Heart right ventricle (tissue), 16 donors: ENCODE results near the gene SPACA6. TPM values are rescaled to one million over a fixed set of nuclear protein-coding genes. Genes with fewer than 3 reads are reported as not detected.

Source experiments
- ATAC-seq, 8 donors: fragments of 200-7000 bp; cut with Tn5 transposase; one replicate each; pipeline ENCODE4 v1.9.1; 2020; ENCODE audit warnings: mild to moderate bottlenecking in 8 of 8, moderate library complexity in 8 of 8, moderate number of reproducible peaks in 1 of 8
- DNase-seq, 2 donors: peaks; one replicate each; pipeline ENCODE4 v3.0.0-alpha.2; 2020
- H3K27ac ChIP-seq, 10 donors: fragments of 200-600 bp; sonication (generic) in 2 of 10; one replicate each; pipeline versions ENCODE4 v1.5.0 to v1.8.0; 2020 to 2022; ENCODE audit warnings: mild to moderate bottlenecking in 3 of 10
- H3K27me3 ChIP-seq, 7 donors: fragments of 200-600 bp; one replicate each; pipeline ENCODE4 v1.8.0; 2021 to 2022; ENCODE audit warnings: mild to moderate bottlenecking in 2 of 7
- H3K36me3 ChIP-seq, 9 donors: fragments of 200-600 bp; sonication (generic) in 1 of 9; one replicate each; pipeline versions ENCODE4 v1.5.0 to v1.8.0; 2020 to 2022; ENCODE audit warnings: mild to moderate bottlenecking in 2 of 9
- H3K4me1 ChIP-seq, 9 donors: fragments of 200-600 bp; sonication (generic) in 1 of 9; one replicate each; pipeline versions ENCODE4 v1.5.0 to v1.8.0; 2020 to 2022; ENCODE audit warnings: mild to moderate bottlenecking in 4 of 9
- H3K4me3 ChIP-seq, 10 donors: fragments of 200-600 bp; sonication (generic) in 2 of 10; one replicate each; pipeline versions ENCODE4 v1.5.0 to v1.8.0; 2020 to 2022; ENCODE audit warnings: mild to moderate bottlenecking in 7 of 10, moderate library complexity in 2 of 10
- H3K9me3 ChIP-seq, 11 donors: fragments of 200-600 bp in 10 of 11; sonication (generic) in 2 of 11; one replicate each; pipeline versions ENCODE4 v1.5.0 to v1.8.0; 2013 to 2022; ENCODE audit warnings: mild to moderate bottlenecking in 2 of 11, control low read depth in 1 of 11, moderate library complexity in 1 of 11
- WGBS, 2 donors: extraction: QIAGEN DNeasy Blood & Tissue Kit; methylation state at CpG; one replicate each; pipeline ENCODE4 v1.1.7; 2013; ENCODE audit warnings: inconsistent platforms in 1 of 2; 5-methylcytosine and 5-hydroxymethylcytosine counted together
- intact Hi-C, 10 donors: fragments of 100-400 bp; cut with DNase I; formaldehyde crosslinking; loops; one replicate each; pipeline versions ENCODE4 v1.11.1 to v1.14.2; 2022
- microRNA-seq, 2 donors: library from miRNA; unstranded; fragments of <30 nt; microRNA quantifications; one replicate each; pipeline ENCODE4 v1.2.0, GENCODE V29; 2021
- polyA plus RNA-seq, 2 donors: library from polyadenylated mRNA; stranded (reverse); fragments of 200-250 nt; gene quantifications; one replicate each; pipeline ENCODE4 v1.2.3, GENCODE V29; 2013
- total RNA-seq, 10 donors: library from RNA; stranded (reverse); fragmentation: NEBNext Ultra II Directional in 3 of 10; extraction: Animal tissue kit (Norgen Biotek cat#: 25700) in 3 of 10; gene quantifications; one replicate each; pipeline versions ENCODE4 v1.2.1 to v1.2.4, GENCODE V29; 2021 to 2023
- TF ChIP-seq, protein P1 (sequence below), 9 donors: fragments of 200-600 bp; sonication (generic) in 2 of 9; IDR thresholded peaks; one replicate each; pipeline versions ENCODE4 v1.5.0 to v1.8.0; 2021 to 2022; ENCODE audit warnings: antibody characterized with exemption in 9 of 9, mild to moderate bottlenecking in 5 of 9, moderate library complexity in 1 of 9
- donor health status: Arrhythmogenic right ventricular cardiomyopathy.
- donor health status: ischemic (EF 13 %, LVEDD 7.1; RV severe dilation, severe dysfunction).
- donor health status: healthy with polysubstance abuse.
- donor health status: DM: no; HTN: yes; CAD: no.
- donor health status: DM: no; HTN: no; CAD: no.
- donor health status: ischemic (EF 25% LVEDD 6.9; RV normal size, moderate dysfunction).
- donor health status: ischemic (EF 25% LVEDD 5.7; RV mildly dilated, moderate dysfunction).
- donor health status: healthy.
- donor health status: DM: yes; HTN: yes; CAD: no.
- donor health status: Ischemic cardiomyopathy.
- donor health status: ischemic (EF 35%, LVEDD 5.7; RV mildly dilated, moderate dysfunction).
- donor health status: nonischemic (EF 11% LVEDD 7.7; RV severe dilation, severe dysfunction).
- donor health status: DM: yes; HTN: yes; CAD: no.
- donor health status: PGD.
- donor health status: ischemic (EF 29% LVEDD 5.4; RV normal size, mild dysfunction).
- donor health status: nonischemic (EF 23%, LVEDD 6.1; RV moderate dilation, normal function).

The SPACA6 gene
- total and polyA plus RNA-seq, 12 donors = 6.4 to 45.1 (median 10.1) TPM

DNA sequence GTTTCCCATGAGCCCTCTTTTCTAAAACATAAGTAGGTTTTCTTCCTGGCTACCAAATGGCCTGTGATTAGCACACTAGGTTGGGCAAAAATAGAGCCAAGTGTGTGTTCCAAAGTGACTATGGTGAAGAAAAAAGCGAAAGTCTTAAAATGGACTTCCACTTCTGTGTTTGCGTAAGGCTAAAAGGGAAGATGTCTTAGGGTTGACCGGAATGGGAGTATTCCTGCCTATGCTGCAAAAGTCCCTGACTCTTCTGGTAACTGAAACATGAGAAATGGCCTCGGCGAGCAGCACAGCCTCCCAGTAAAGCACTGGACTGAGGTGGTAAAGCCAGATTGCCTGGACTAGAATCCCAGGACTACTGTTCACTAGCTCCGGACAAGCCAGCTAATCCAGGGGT lies 61.0 kb downstream of the SPACA6 start:
- TF ChIP-seq, protein P1, sequence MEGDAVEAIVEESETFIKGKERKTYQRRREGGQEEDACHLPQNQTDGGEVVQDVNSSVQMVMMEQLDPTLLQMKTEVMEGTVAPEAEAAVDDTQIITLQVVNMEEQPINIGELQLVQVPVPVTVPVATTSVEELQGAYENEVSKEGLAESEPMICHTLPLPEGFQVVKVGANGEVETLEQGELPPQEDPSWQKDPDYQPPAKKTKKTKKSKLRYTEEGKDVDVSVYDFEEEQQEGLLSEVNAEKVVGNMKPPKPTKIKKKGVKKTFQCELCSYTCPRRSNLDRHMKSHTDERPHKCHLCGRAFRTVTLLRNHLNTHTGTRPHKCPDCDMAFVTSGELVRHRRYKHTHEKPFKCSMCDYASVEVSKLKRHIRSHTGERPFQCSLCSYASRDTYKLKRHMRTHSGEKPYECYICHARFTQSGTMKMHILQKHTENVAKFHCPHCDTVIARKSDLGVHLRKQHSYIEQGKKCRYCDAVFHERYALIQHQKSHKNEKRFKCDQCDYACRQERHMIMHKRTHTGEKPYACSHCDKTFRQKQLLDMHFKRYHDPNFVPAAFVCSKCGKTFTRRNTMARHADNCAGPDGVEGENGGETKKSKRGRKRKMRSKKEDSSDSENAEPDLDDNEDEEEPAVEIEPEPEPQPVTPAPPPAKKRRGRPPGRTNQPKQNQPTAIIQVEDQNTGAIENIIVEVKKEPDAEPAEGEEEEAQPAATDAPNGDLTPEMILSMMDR (IDR thresholded peaks at IDR 0.05) = no peak
- intact Hi-C loops = no loop called here
- Histone ChIP-seq H3K4me3 (no peak overlapping the region), H3K27ac (peak overlapping the region in 5 of 10 donors; percentile 16 to 90 (median 60)), H3K36me3 (no peaks in the 10 kb centered on the region), H3K4me1 (peaks cover 0 to 39% (median 0%) of the 10 kb centered on the region in 9 donors), H3K9me3 (no peaks in the 10 kb centered on the region), H3K27me3 (peaks cover 0 to 6% (median 0%) of the 10 kb centered on the region in 7 donors)
- 86% methylated on average over 6 of the region's 6 CpGs for WGBS, 2 donors
- ATAC-seq (peak in 6 of 8 donors; percentile 38 to 74 (median 54)), DNase-seq (no peak)

DNA sequence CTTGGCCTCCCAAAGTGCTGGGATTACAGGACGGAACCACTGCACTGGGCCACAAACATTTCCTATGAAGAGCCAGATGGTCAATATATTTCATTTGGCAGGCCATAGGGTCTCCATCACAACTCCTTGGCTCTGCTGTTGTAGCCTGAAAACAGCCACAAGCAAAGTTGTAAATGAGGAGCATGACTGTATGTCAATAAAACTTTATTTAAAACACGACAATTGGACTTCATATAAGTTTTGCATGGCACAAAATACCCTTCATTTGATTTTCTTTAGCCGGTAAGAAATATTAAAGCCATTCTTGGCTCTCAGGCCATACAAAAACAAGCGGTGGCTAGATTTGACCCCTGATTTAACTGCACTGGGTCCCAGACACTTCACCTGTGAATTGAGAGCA lies 61.6 kb downstream of the SPACA6 start:
- 80 to 82% methylated on average over 4 of the region's 4 CpGs for WGBS, 2 donors
- ATAC-seq = no peak
- peaks cover 0 to 36% (median 0%) of the 10 kb centered on the region in 9 donors for H3K4me1 ChIP-seq
- no peak for DNase-seq
- peaks cover 0 to 8% (median 0%) of the 10 kb centered on the region in 7 donors for H3K27me3 ChIP-seq
- H3K36me3 ChIP-seq = no peaks in the 10 kb centered on the region
- H3K4me3 ChIP-seq = no peak overlapping the region
- intact Hi-C loops = no loop called here
- H3K27ac ChIP-seq = peak overlapping the region in 4 of 10 donors; percentile 16 to 90 (median 58)
- H3K9me3 ChIP-seq = no peaks in the 10 kb centered on the region
- TF ChIP-seq, protein P1 (IDR thresholded peaks at IDR 0.05) = no peak

Small RNA genes lying within 50 kb of the gene (microRNA-seq; reads per million reads assigned to microRNA genes)
- gene MIR125A (9,596 to 10,239 reads per million in 2 donors), gene MIR99B (3,625 to 5,438 reads per million in 2 donors), gene MIRLET7E (9,579 to 11,600 reads per million in 2 donors)

Other genes starting within 250 kb of the SPACA6 start
- gene SIGLEC8, start 234.9 kb upstream of the SPACA6 start, total RNA-seq = under 1 TPM in 4 of 10 donors, not detected in 6; 0.13 to 0.95 (median 0.19) TPM
- not detected for gene SIGLEC8, start 234.9 kb upstream of the SPACA6 start, polyA plus RNA-seq
- not detected for gene CEACAM18, start 214.8 kb upstream of the SPACA6 start, total RNA-seq
- not detected for gene CEACAM18, start 214.8 kb upstream of the SPACA6 start, polyA plus RNA-seq
- gene SIGLEC12, start 191.5 kb upstream of the SPACA6 start, total RNA-seq = under 1 TPM in 1 of 10 donors, not detected in 9; 0.70 TPM
- under 1 TPM in 1 of 2 donors, not detected in 1; 0.10 TPM for gene SIGLEC12, start 191.5 kb upstream of the SPACA6 start, polyA plus RNA-seq
- under 1 TPM in 7 of 10 donors, not detected in 3; 0.15 to 0.42 (median 0.21) TPM for gene SIGLEC6, start 161.7 kb upstream of the SPACA6 start, total RNA-seq
- not detected for gene SIGLEC6, start 161.7 kb upstream of the SPACA6 start, polyA plus RNA-seq
- 1 to 10 TPM; 4.5 to 9.6 (median 8.3) TPM for gene ZNF175, start 122.0 kb upstream of the SPACA6 start, total RNA-seq
- 1 to 10 TPM; 1.6 to 3.4 TPM for gene ZNF175, start 122.0 kb upstream of the SPACA6 start, polyA plus RNA-seq
- 1 to 10 TPM in 1 of 10 donors, under 1 TPM in 6, not detected in 3; 0.11 to 1.2 (median 0.41) TPM for gene SIGLEC5, start 62.9 kb upstream of the SPACA6 start, total RNA-seq
- gene SIGLEC5, start 62.9 kb upstream of the SPACA6 start, polyA plus RNA-seq = under 1 TPM in 1 of 2 donors, not detected in 1; 0.01 TPM
- 1 to 10 TPM in 6 of 10 donors, under 1 TPM in 3, not detected in 1; 0.57 to 9.6 (median 1.3) TPM for gene SIGLEC14, start 46.5 kb upstream of the SPACA6 start, total RNA-seq
- gene SIGLEC14, start 46.5 kb upstream of the SPACA6 start, polyA plus RNA-seq = under 1 TPM; 0.37 to 0.93 TPM
- gene HAS1, start 30.7 kb downstream of the SPACA6 start, total RNA-seq = 1 to 10 TPM in 1 of 10 donors, under 1 TPM in 8, not detected in 1; 0.17 to 1.3 (median 0.47) TPM
- under 1 TPM; 0.44 to 0.83 TPM for gene HAS1, start 30.7 kb downstream of the SPACA6 start, polyA plus RNA-seq
- gene FPR1, start 58.5 kb downstream of the SPACA6 start, total RNA-seq = 10 to 100 TPM in 2 of 10 donors, 1 to 10 TPM in 8; 1.5 to 16.9 (median 4.0) TPM
- gene FPR1, start 58.5 kb downstream of the SPACA6 start, polyA plus RNA-seq = 1 to 10 TPM in 1 of 2 donors, under 1 TPM in 1; 0.95 to 4.4 TPM
- 1 to 10 TPM in 4 of 10 donors, under 1 TPM in 6; 0.17 to 5.8 (median 0.54) TPM for gene FPR2, start 67.8 kb downstream of the SPACA6 start, total RNA-seq
- under 1 TPM in 1 of 2 donors, not detected in 1; 0.67 TPM for gene FPR2, start 67.8 kb downstream of the SPACA6 start, polyA plus RNA-seq
- gene FPR3, start 101.8 kb downstream of the SPACA6 start, total RNA-seq = 10 to 100 TPM in 1 of 10 donors, 1 to 10 TPM in 9; 1.3 to 16.5 (median 3.3) TPM
- 1 to 10 TPM in 1 of 2 donors, under 1 TPM in 1; 0.73 to 2.0 TPM for gene FPR3, start 101.8 kb downstream of the SPACA6 start, polyA plus RNA-seq
- gene ZNF577, start 194.6 kb downstream of the SPACA6 start, total RNA-seq = 10 to 100 TPM in 2 of 10 donors, 1 to 10 TPM in 8; 4.6 to 12.4 (median 8.6) TPM
- 10 to 100 TPM in 1 of 2 donors, 1 to 10 TPM in 1; 7.6 to 22.8 TPM for gene ZNF577, start 194.6 kb downstream of the SPACA6 start, polyA plus RNA-seq
- gene ZNF649, start 211.7 kb downstream of the SPACA6 start, total RNA-seq = 10 to 100 TPM in 2 of 10 donors, 1 to 10 TPM in 8; 6.3 to 10.9 (median 8.3) TPM
- gene ZNF649, start 211.7 kb downstream of the SPACA6 start, polyA plus RNA-seq = 1 to 10 TPM; 2.3 to 4.2 TPM
- 1 to 10 TPM; 2.4 to 7.1 (median 5.2) TPM for gene ZNF613, start 234.1 kb downstream of the SPACA6 start, total RNA-seq
- 1 to 10 TPM; 3.4 to 3.8 TPM for gene ZNF613, start 234.1 kb downstream of the SPACA6 start, polyA plus RNA-seq